CD4-positive, alpha-beta T cell (primary cell): ENCODE measurements around the gene TSC22D3. TPM values are rescaled to one million over a fixed set of nuclear protein-coding genes. Genes with fewer than 3 reads are reported as not detected.

Experiments
- ATAC-seq: fragments of 200-7000 bp; cut with Tn5 transposase; one replicate; pipeline ENCODE4 v1.10.0; 2022; ENCODE audit warnings: mild to moderate bottlenecking; ENCODE audit not compliant: poor library complexity
- CTCF ChIA-PET: fragments of 350-600 bp; sonication (Branson Sonifier 250); formaldehyde crosslinking; loops from one replicate; lab custom pipeline; 2021; ENCODE audit warnings: antibody characterized with exemption, inconsistent platforms; lab: Charles Lee
- POLR2A ChIA-PET: fragments of 350-600 bp; sonication (Branson Sonifier 250); formaldehyde crosslinking; loops from one replicate; lab custom pipeline; 2021; ENCODE audit warnings: antibody characterized with exemption, inconsistent platforms; lab: Charles Lee
- DNase-seq, 14 experiments: peaks; one replicate each; pipeline ENCODE4 v3.0.0-alpha.2; 2013 to 2020; ENCODE audit warnings: mixed read lengths in 2 of 14
- H3K27ac ChIP-seq, 2 donors: one replicate each; pipeline versions ENCODE4 v1.5.1 to v1.7.0; 2013; ENCODE audit warnings: low read length in 2 of 2, low read depth in 1 of 2, mild to moderate bottlenecking in 1 of 2
- H3K27me3 ChIP-seq, 2 experiments: 1 replicate in 1 of 2; 2 replicates in 1 of 2; pipeline versions ENCODE4 v1.6.1 to v1.7.0; 2013; ENCODE audit warnings: low read length in 2 of 2, control low read depth in 1 of 2, mild to moderate bottlenecking in 1 of 2, moderate library complexity in 1 of 2; ENCODE audit not compliant: insufficient read depth in 2 of 2, control insufficient read depth in 1 of 2
- H3K36me3 ChIP-seq: one replicate; pipeline ENCODE4 v1.6.1; 2013; ENCODE audit warnings: low read length, control low read depth; ENCODE audit not compliant: insufficient read depth
- H3K4me1 ChIP-seq: one replicate; pipeline ENCODE4 v1.6.1; 2013; ENCODE audit warnings: low read length, control low read depth; ENCODE audit not compliant: insufficient read depth
- H3K4me3 ChIP-seq: one replicate; pipeline ENCODE4 v1.5.1; 2013; ENCODE audit warnings: mild to moderate bottlenecking, low read length, moderate library complexity
- H3K9me3 ChIP-seq, 2 experiments: 1 replicate in 1 of 2; 2 replicates in 1 of 2; pipeline versions ENCODE4 v1.6.1 to v1.7.0; 2013; ENCODE audit warnings: low read length in 2 of 2, mild to moderate bottlenecking in 2 of 2, control low read depth in 1 of 2, moderate library complexity in 1 of 2; ENCODE audit not compliant: control insufficient read depth in 1 of 2, insufficient read depth in 1 of 2
- H3K27ac Mint-ChIP-seq: one replicate; pipeline ENCODE4 v1.8.0; 2020; ENCODE audit warnings: mixed read lengths
- H3K27me3 Mint-ChIP-seq: one replicate; pipeline ENCODE4 v1.8.0; 2021; ENCODE audit warnings: mixed read lengths
- H3K36me3 Mint-ChIP-seq: one replicate; pipeline ENCODE4 v1.8.0; 2021; ENCODE audit warnings: low read depth, mixed read lengths
- H3K4me1 Mint-ChIP-seq: one replicate; pipeline ENCODE4 v1.8.0; 2021; ENCODE audit warnings: low read depth, mixed read lengths
- H3K4me3 Mint-ChIP-seq: one replicate; pipeline ENCODE4 v1.8.0; 2020; ENCODE audit warnings: mild to moderate bottlenecking, mixed read lengths
- H3K9me3 Mint-ChIP-seq: one replicate; pipeline ENCODE4 v1.8.0; 2020; ENCODE audit warnings: mixed read lengths
- CTCF ChIP-seq: fragments of 200-600 bp; IDR thresholded peaks from one replicate; pipeline ENCODE4 v1.8.0; 2022; ENCODE audit warnings: antibody characterized with exemption, mild to moderate bottlenecking
- intact Hi-C, 2 experiments: fragments of 100-400 bp; cut with DNase I in 1 of 2; cut with micrococcal nuclease in 1 of 2; formaldehyde crosslinking; loops; one replicate each; pipeline versions ENCODE4 v1.15.1 to v1.9.0; 2023 to 2025; cut with DNase I, micrococcal nuclease
- total RNA-seq, 174 experiments: library from RNA in 2 of 174; stranded (reverse) in 2 of 174; gene quantifications; one replicate each; pipeline ENCODE4 v1.2.3 and lab custom pipeline; 2021 to 2026

The TSC22D3 gene
- total RNA-seq, 2 experiments from 2014 or later: 3,132 to 3,144 TPM

DNA sequence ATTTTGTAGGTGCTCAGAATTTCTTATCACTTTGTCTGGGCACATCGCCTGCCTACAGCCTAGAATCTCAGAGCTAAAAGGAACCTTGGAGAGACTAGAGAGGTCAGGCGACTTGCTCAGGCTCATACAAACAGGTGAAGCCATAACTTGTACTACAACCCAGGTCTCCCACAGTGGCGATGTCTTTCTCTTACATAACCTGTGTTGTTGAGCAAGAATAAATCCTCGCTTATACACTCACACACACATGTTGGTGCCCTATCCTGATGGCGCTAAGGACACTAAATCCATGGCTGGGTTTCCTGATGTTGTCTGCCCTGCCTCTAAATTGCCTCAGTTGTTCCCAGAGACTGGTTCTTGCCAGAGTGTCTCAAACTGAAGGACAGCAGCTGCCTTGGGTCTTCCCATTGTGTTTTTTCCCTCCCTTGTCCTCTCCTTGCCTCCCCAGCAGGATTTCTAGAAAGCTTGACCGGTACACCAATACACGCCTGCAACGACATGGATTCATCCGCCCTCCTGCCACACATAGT lies 1.6 kb downstream of the TSC22D3 start:
- Mint-ChIP-seq H3K27ac (peak overlapping the region; percentile 53), H3K36me3 (peaks cover 18% of the 10 kb centered on the region), H3K4me1 (peaks cover 37% of the 10 kb centered on the region), H3K4me3 (peak overlapping the region; percentile 78), H3K9me3 (no peaks in the 10 kb centered on the region), H3K27me3 (no peaks in the 10 kb centered on the region)
- no peaks in the 10 kb centered on the region for H3K27me3 ChIP-seq
- ATAC-seq: no peak
- H3K9me3 ChIP-seq: no peaks in the 10 kb centered on the region
- DNase-seq: no peak
- intact Hi-C loops: loop anchor here in 1 of 2 experiments (2.0 to 10.0 kb wide), 2 partner anchors 31 to 659 kb away; partner anchors contain the start of gene RBM41
- ChIA-PET POLR2A (interaction anchor here (1.0 to 4.6 kb wide), 5 partner anchors 32 to 146 kb away, joined by 3 to 68 read pairs (median 18); partner anchors contain the start of gene PRPS1), CTCF (interaction anchor here (1.3 to 4.6 kb wide), 3 partner anchors 56 to 116 kb away, joined by 3 to 92 read pairs (median 31); no protein-coding TSS in a partner anchor)
- H3K27ac ChIP-seq: no peak overlapping the region
- peaks cover 20% of the 10 kb centered on the region for H3K4me1 ChIP-seq
- H3K36me3 ChIP-seq: no peaks in the 10 kb centered on the region
- no peak for TF ChIP-seq CTCF
- no peak overlapping the region for H3K4me3 ChIP-seq

GRCh38 chrX:107773206-107773605 lies 2.4 kb downstream of the TSC22D3 start:
- Histone ChIP-seq H3K4me1 (peaks cover 20% of the 10 kb centered on the region), H3K27ac (no peak overlapping the region), H3K4me3 (no peak overlapping the region), H3K9me3 (no peaks in the 10 kb centered on the region), H3K36me3 (no peaks in the 10 kb centered on the region), H3K27me3 (no peaks in the 10 kb centered on the region)
- no peaks in the 10 kb centered on the region for H3K9me3 Mint-ChIP-seq
- ATAC-seq (no peak), DNase-seq (no peak)
- H3K36me3 Mint-ChIP-seq: peaks cover 24% of the 10 kb centered on the region
- H3K27ac Mint-ChIP-seq: no peak overlapping the region
- peaks cover 37% of the 10 kb centered on the region for H3K4me1 Mint-ChIP-seq
- ChIA-PET POLR2A (interaction anchor here (0.8 kb wide), 1 partner anchor 31 kb away, joined by 3 read pairs; no protein-coding TSS in a partner anchor), CTCF (interaction anchor here (4.6 kb wide), 1 partner anchor 115 kb away, joined by 92 read pairs; no protein-coding TSS in a partner anchor)
- intact Hi-C loops: loop anchor here in 1 of 2 experiments (10.0 kb wide), 1 partner anchor 658 kb away; the partner anchor contains the start of gene RBM41
- H3K4me3 Mint-ChIP-seq: no peak overlapping the region
- no peaks in the 10 kb centered on the region for H3K27me3 Mint-ChIP-seq
- TF ChIP-seq CTCF: no peak

DNA sequence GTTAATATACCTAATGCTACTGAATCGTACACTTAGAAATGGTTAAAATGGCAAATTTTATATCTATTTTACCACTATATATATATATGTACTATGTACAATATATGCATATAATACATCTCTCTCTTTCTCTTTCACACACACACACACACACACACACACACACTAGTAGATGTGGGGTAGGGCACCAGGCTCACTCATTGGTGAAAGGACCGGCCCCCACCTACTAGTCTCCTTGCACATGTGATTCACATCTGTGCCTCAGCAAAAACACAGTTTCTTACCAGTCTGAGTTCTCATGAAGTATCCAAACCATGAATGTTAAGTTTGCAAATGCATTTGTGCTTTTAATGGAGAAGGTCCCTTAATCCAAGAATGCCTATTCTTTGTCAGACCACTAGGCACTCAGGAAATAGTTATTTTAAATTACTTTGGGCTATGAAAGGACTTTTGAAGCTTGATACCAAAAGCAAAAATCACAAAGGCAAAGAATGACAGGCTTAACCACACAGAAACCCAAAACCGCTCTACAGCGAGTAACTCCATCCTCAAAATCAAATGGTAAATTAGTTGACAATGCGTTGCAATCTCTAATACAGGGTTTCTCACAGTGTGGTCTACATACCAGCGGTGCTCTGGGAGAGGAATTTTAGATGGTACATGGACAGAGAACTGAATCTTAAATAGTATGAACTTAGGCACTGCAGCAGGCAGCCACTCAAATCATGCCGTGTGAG lies 5.8 kb downstream of the TSC22D3 start:
- ChIA-PET POLR2A (no interaction called here), CTCF (no interaction called here)
- Mint-ChIP-seq H3K4me1 (peaks cover 26% of the 10 kb centered on the region), H3K36me3 (peaks cover 20% of the 10 kb centered on the region), H3K9me3 (no peaks in the 10 kb centered on the region), H3K27ac (no peak overlapping the region), H3K27me3 (no peaks in the 10 kb centered on the region), H3K4me3 (no peak overlapping the region)
- no peak for DNase-seq
- Histone ChIP-seq H3K27ac (no peak overlapping the region), H3K9me3 (no peaks in the 10 kb centered on the region), H3K4me3 (no peak overlapping the region), H3K27me3 (no peaks in the 10 kb centered on the region), H3K36me3 (no peaks in the 10 kb centered on the region), H3K4me1 (peaks cover 8% of the 10 kb centered on the region)
- no peak for TF ChIP-seq CTCF
- intact Hi-C loops: loop anchor here in 1 of 2 experiments (10.0 kb wide), 1 partner anchor 655 kb away; the partner anchor contains the start of gene RBM41
- no peak for ATAC-seq
